HepG2 (cell line): ENCODE measurements around the gene IMPACT. TPM values are rescaled to one million over a fixed set of nuclear protein-coding genes. Genes with fewer than 3 reads are reported as not detected.

ENCODE experiments used
- ATAC-seq: fragments of 200-7000 bp; cut with Tn5 transposase; 3 replicates; pipeline ENCODE4 v1.9.1; 2020; ENCODE audit warnings: mild to moderate bottlenecking, moderate library complexity
- BruUV-seq: library from RNA; stranded (reverse); fragments of 400-500 nt; replicated peaks from 2 replicates; lab custom pipeline; 2021; lab: Mats Ljungman, UMichigan
- CTCF ChIA-PET: fragments of 300-600 bp; formaldehyde crosslinking; extraction: SDS; loops from one replicate; lab custom pipeline; 2021; ENCODE audit warnings: low total read pairs, inconsistent platforms, low intra/inter-chr PET ratio; lab: Yijun Ruan, JAX
- POLR2A ChIA-PET: fragments of 350-600 bp; sonication (Branson Sonifier 250); formaldehyde crosslinking; loops from one replicate; lab custom pipeline; 2020; ENCODE audit warnings: antibody characterized with exemption, inconsistent platforms; lab: Yijun Ruan, JAX
- DNase-seq: peaks from one replicate; pipeline ENCODE4 v3.0.0-alpha.2; 2015; ENCODE audit warnings: low spot score
- FAIRE-seq: peaks from 3 replicates; lab custom pipeline; 2011; peaks lifted over from hg19 to GRCh38; lab: Jason Lieb, UNC
- H2AFZ ChIP-seq: one replicate; pipeline ENCODE4 v1.6.1; 2011; ENCODE audit warnings: low read length, inconsistent platforms
- H3K27ac ChIP-seq: fragments of 300-600 bp; 3 replicates; pipeline ENCODE4 v1.8.0; 2011; ENCODE audit warnings: mixed run types, mild to moderate bottlenecking, mixed read lengths, low read length, inconsistent platforms; ENCODE audit not compliant: insufficient read depth; ENCODE audit errors: extremely low read length
- H3K27me3 ChIP-seq, 2 experiments: fragments of 200-600 bp in 1 of 2; 2 replicates in 1 of 2; 3 replicates in 1 of 2; pipeline versions ENCODE4 v1.6.0 to v1.8.0; 2011; ENCODE audit warnings: low read length in 2 of 2, mild to moderate bottlenecking in 2 of 2, moderate library complexity in 2 of 2, inconsistent platforms in 1 of 2; ENCODE audit not compliant: insufficient read depth in 2 of 2, control insufficient read depth in 1 of 2
- H3K36me3 ChIP-seq, 2 experiments: fragments of 200-600 bp in 1 of 2; replicated peaks in 1 of 2; 2 replicates in 1 of 2; 3 replicates in 1 of 2; pipeline versions ENCODE4 v1.5.1 to v1.8.0; 2011; ENCODE audit warnings: low read length in 2 of 2, inconsistent platforms in 1 of 2; ENCODE audit not compliant: insufficient read depth in 2 of 2, control insufficient read depth in 1 of 2
- H3K4me1 ChIP-seq: 2 replicates; pipeline ENCODE4 v1.5.1; 2012; ENCODE audit warnings: low read length, inconsistent platforms; ENCODE audit not compliant: insufficient read depth
- H3K4me2 ChIP-seq: 2 replicates; pipeline ENCODE4 v1.6.0; 2011; ENCODE audit warnings: low read depth, low read length, inconsistent platforms
- H3K4me3 ChIP-seq, 3 experiments: fragments of 200-600 bp in 1 of 3; sonication (generic), shearing (Covaris generic) in 1 of 3; replicated peaks in 1 of 3; 2 replicates each; pipeline ENCODE4 v1.5.1; 2011 to 2016; ENCODE audit warnings: low read length in 3 of 3, inconsistent platforms in 2 of 3, low read depth in 2 of 3, mild to moderate bottlenecking in 2 of 3, control low read depth in 1 of 3, mixed read lengths in 1 of 3; ENCODE audit not compliant: insufficient read depth in 1 of 3
- H3K79me2 ChIP-seq: one replicate; pipeline ENCODE4 v1.6.1; 2011; ENCODE audit warnings: low read length, inconsistent platforms; ENCODE audit not compliant: insufficient read depth
- H3K9ac ChIP-seq: 2 replicates; pipeline ENCODE4 v1.6.0; 2011; ENCODE audit warnings: mild to moderate bottlenecking, low read depth, low read length, inconsistent platforms; ENCODE audit not compliant: insufficient read depth
- H3K9me3 ChIP-seq: 2 replicates; pipeline ENCODE4 v1.5.1; 2012; ENCODE audit warnings: mild to moderate bottlenecking, low read length
- H4K20me1 ChIP-seq: 2 replicates; pipeline ENCODE4 v1.6.0; 2011; ENCODE audit warnings: inconsistent platforms, mild to moderate bottlenecking, low read length, moderate library complexity; ENCODE audit not compliant: insufficient read depth
- KLF6 ChIP-seq: IDR thresholded peaks from 2 replicates; pipeline ENCODE4 v1.8.0; 2016; ENCODE audit warnings: missing biosample characterization, missing genetic modification reagents
- MAFK ChIP-seq, 2 experiments: IDR thresholded peaks in 1 of 2; conservative IDR thresholded peaks in 1 of 2; 2 replicates each; pipeline ENCODE4 v1.6.1; 2011; ENCODE audit warnings: improper control_type of control experiment in 2 of 2, low read length in 2 of 2
- ZNF441 ChIP-seq: sonication (generic); formaldehyde crosslinking; IDR thresholded peaks from 2 replicates; pipeline ENCODE4 v1.7.0; 2021; ENCODE audit warnings: missing genetic modification reagents, borderline replicate concordance
- WGBS: methylation state at CpG from one replicate; pipeline ENCODE4 v1.1.6; 2017; ENCODE audit warnings: low lambda C conversion rate; 5-methylcytosine and 5-hydroxymethylcytosine counted together
- in situ Hi-C: cut with HindIII; loops from 2 replicates; pipeline ENCODE4 v1.10.0; 2017; ENCODE audit warnings: low pct_unique_long_range_greater_than_20kb; ENCODE audit not compliant: extremely low pct_ligation_motif_present
- intact Hi-C: fragments of 100-400 bp; cut with micrococcal nuclease; formaldehyde crosslinking; loops from one replicate; pipeline ENCODE4 v1.10.0; 2022; ENCODE audit not compliant: unreplicated experiment
- polyA plus RNA-seq, 8 experiments: library from polyadenylated mRNA; depleted of rRNA in 3 of 8; stranded (reverse) in 7 of 8; unstranded in 1 of 8; fragments of >200 nt; fragmentation: Illumina TruSeq in 4 of 8; extraction: Trizol in 4 of 8; gene quantifications; 2 replicates each; pipeline versions ENCODE4 v1.2.1 to v1.2.3, GENCODE V29; 2011 to 2016; ENCODE audit warnings: low read depth in 4 of 8, missing spikeins in 1 of 8, mixed read lengths in 1 of 8; ENCODE audit not compliant: insufficient read depth in 1 of 8
- total RNA-seq, 5 experiments: library from RNA; depleted of rRNA; stranded (reverse); fragments of >200 nt; fragmentation: Illumina TruSeq; extraction: Trizol; gene quantifications; 2 replicates each; pipeline ENCODE4 v1.2.3, GENCODE V29; 2016; ENCODE audit warnings: low read depth in 1 of 5
- TF ChIP-seq, protein P1 (sequence below): sonication (generic); formaldehyde crosslinking; IDR thresholded peaks from one replicate; pipeline ENCODE4 v1.5.1; 2020; ENCODE audit warnings: mild to moderate bottlenecking, missing genetic modification reagents; ENCODE audit errors: not compliant biosample characterization
- TF ChIP-seq, protein P2 (sequence below): sonication (generic); formaldehyde crosslinking; IDR thresholded peaks from 2 replicates; pipeline ENCODE4 v1.4.0; 2020; ENCODE audit warnings: mild to moderate bottlenecking, missing genetic modification reagents
- TF ChIP-seq, protein P3 (sequence below): sonication (generic); formaldehyde crosslinking; IDR thresholded peaks from 2 replicates; pipeline ENCODE4 v1.8.1; 2023; ENCODE audit warnings: mild to moderate bottlenecking, missing genetic modification reagents
- TF ChIP-seq, protein P4 (sequence below): fragments of 450-650 bp; IDR thresholded peaks from 2 replicates; pipeline ENCODE4 v1.6.1; 2017
- TF ChIP-seq, protein P5 (sequence below): sonication (generic); formaldehyde crosslinking; IDR thresholded peaks from 2 replicates; pipeline ENCODE4 v1.4.0; 2020; ENCODE audit warnings: missing genetic modification reagents

IMPACT gene
- total and polyA plus RNA-seq, 2 of the 13 experiments (the other 11 are each of a cell fraction or from before 2014, with no cell fraction given) = 5.0 to 7.7 TPM

DNA sequence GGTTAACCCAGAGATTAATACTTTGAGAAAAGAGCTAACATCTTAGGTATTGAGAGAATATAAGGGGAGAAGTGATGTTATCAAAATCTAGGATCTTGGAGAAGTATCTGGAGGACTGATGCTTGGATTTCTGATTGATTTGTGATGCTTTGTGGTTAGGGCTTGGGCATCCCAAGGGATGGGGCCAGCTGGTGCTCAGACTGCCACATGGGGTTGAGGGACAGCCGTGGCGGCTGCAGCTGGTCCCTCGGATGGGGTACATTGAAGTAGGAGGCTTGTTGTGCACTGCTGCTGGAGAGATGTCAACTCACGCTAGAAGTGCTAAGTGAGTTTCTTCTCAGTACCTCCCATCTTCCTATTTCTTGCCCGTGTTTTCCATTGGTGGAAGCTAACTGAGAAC, 56.4 kb downstream of the IMPACT start:
- ATAC-seq (no peak), DNase-seq (no peak), FAIRE-seq (no peak)
- Histone ChIP-seq H3K9ac (no peak overlapping the region), H4K20me1 (no peaks in the 10 kb centered on the region), H3K9me3 (no peaks in the 10 kb centered on the region), H3K4me2 (no peak overlapping the region), H3K4me3 (no peak overlapping the region), H3K4me1 (no peaks in the 10 kb centered on the region), H3K79me2 (no peaks in the 10 kb centered on the region), H3K27me3 (peaks cover 2 to 15% of the 10 kb centered on the region in 2 experiments; a peak in 2 of 5 replicates), H3K36me3 (no peaks in the 10 kb centered on the region), H2AFZ (no peak overlapping the region), H3K27ac (no peak overlapping the region)
- CTCF ChIA-PET = no interaction called here
- intact Hi-C loops = no loop called here
- no TSS peak for BruUV-seq
- in situ Hi-C loops = loop anchor here (10.0 to 25.0 kb wide), 3 partner anchors 104 to 254 kb away; no protein-coding TSS in a partner anchor
- POLR2A ChIA-PET = no interaction called here
- WGBS = 0% methylated on average over 2 of the region's 5 CpGs
- TF ChIP-seq, protein P1, sequence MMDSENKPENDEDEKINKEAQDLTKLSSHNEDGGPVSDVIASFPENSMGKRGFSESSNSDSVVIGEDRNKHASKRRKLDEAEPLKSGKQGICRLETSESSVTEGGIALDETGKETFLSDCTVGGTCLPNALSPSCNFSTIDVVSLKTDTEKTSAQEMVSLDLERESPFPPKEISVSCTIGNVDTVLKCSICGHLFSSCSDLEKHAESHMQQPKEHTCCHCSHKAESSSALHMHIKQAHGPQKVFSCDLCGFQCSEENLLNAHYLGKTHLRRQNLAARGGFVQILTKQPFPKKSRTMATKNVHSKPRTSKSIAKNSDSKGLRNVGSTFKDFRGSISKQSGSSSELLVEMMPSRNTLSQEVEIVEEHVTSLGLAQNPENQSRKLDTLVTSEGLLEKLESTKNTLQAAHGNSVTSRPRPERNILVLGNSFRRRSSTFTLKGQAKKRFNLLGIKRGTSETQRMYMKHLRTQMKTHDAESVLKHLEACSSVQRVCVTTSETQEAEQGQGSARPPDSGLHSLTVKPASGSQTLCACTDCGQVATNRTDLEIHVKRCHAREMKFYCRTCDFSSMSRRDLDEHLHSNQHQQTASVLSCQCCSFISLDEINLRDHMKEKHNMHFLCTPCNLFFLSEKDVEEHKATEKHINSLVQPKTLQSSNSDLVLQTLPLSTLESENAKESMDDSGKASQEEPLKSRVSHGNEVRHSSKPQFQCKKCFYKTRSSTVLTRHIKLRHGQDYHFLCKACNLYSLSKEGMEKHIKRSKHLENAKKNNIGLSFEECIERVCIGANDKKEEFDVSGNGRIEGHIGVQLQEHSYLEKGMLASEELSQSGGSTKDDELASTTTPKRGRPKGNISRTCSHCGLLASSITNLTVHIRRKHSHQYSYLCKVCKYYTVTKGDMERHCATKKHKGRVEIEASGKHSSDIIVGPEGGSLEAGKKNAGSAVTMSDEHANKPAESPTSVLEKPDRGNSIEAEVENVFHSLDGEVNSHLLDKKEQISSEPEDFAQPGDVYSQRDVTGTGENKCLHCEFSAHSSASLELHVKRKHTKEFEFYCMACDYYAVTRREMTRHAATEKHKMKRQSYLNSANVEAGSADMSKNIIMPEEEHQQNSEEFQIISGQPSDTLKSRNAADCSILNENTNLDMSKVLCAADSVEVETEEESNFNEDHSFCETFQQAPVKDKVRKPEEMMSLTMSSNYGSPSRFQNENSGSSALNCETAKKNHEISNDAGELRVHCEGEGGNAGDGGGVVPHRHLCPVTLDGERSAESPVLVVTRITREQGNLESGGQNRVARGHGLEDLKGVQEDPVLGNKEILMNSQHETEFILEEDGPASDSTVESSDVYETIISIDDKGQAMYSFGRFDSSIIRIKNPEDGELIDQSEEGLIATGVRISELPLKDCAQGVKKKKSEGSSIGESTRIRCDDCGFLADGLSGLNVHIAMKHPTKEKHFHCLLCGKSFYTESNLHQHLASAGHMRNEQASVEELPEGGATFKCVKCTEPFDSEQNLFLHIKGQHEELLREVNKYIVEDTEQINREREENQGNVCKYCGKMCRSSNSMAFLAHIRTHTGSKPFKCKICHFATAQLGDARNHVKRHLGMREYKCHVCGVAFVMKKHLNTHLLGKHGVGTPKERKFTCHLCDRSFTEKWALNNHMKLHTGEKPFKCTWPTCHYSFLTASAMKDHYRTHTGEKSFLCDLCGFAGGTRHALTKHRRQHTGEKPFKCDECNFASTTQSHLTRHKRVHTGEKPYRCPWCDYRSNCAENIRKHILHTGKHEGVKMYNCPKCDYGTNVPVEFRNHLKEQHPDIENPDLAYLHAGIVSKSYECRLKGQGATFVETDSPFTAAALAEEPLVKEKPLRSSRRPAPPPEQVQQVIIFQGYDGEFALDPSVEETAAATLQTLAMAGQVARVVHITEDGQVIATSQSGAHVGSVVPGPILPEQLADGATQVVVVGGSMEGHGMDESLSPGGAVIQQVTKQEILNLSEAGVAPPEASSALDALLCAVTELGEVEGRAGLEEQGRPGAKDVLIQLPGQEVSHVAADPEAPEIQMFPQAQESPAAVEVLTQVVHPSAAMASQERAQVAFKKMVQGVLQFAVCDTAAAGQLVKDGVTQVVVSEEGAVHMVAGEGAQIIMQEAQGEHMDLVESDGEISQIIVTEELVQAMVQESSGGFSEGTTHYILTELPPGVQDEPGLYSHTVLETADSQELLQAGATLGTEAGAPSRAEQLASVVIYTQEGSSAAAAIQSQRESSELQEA (CRISPR knock-in tag) = no peak
- TF ChIP-seq KLF6 (CRISPR knock-in tag) (no peak), ZNF441 (CRISPR knock-in tag) (no peak), MAFK (conservative IDR thresholded peaks at IDR 0.05 in 1 of 2, IDR thresholded peaks at IDR 0.05 in 1 of 2; ENCODE audit: low read length in 2 of 2) (no peak)
- TF ChIP-seq, protein P2, sequence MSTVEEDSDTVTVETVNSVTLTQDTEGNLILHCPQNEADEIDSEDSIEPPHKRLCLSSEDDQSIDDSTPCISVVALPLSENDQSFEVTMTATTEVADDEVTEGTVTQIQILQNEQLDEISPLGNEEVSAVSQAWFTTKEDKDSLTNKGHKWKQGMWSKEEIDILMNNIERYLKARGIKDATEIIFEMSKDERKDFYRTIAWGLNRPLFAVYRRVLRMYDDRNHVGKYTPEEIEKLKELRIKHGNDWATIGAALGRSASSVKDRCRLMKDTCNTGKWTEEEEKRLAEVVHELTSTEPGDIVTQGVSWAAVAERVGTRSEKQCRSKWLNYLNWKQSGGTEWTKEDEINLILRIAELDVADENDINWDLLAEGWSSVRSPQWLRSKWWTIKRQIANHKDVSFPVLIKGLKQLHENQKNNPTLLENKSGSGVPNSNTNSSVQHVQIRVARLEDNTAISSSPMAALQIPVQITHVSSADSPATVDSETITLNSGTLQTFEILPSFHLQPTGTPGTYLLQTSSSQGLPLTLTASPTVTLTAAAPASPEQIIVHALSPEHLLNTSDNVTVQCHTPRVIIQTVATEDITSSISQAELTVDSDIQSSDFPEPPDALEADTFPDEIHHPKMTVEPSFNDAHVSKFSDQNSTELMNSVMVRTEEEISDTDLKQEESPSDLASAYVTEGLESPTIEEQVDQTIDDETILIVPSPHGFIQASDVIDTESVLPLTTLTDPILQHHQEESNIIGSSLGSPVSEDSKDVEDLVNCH (CRISPR knock-in tag) = no peak
- TF ChIP-seq, protein P3, sequence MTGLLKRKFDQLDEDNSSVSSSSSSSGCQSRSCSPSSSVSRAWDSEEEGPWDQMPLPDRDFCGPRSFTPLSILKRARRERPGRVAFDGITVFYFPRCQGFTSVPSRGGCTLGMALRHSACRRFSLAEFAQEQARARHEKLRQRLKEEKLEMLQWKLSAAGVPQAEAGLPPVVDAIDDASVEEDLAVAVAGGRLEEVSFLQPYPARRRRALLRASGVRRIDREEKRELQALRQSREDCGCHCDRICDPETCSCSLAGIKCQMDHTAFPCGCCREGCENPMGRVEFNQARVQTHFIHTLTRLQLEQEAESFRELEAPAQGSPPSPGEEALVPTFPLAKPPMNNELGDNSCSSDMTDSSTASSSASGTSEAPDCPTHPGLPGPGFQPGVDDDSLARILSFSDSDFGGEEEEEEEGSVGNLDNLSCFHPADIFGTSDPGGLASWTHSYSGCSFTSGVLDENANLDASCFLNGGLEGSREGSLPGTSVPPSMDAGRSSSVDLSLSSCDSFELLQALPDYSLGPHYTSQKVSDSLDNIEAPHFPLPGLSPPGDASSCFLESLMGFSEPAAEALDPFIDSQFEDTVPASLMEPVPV (CRISPR knock-in tag) = no peak
- TF ChIP-seq, protein P4, sequence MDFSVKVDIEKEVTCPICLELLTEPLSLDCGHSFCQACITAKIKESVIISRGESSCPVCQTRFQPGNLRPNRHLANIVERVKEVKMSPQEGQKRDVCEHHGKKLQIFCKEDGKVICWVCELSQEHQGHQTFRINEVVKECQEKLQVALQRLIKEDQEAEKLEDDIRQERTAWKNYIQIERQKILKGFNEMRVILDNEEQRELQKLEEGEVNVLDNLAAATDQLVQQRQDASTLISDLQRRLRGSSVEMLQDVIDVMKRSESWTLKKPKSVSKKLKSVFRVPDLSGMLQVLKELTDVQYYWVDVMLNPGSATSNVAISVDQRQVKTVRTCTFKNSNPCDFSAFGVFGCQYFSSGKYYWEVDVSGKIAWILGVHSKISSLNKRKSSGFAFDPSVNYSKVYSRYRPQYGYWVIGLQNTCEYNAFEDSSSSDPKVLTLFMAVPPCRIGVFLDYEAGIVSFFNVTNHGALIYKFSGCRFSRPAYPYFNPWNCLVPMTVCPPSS = no peak
- TF ChIP-seq, protein P5, sequence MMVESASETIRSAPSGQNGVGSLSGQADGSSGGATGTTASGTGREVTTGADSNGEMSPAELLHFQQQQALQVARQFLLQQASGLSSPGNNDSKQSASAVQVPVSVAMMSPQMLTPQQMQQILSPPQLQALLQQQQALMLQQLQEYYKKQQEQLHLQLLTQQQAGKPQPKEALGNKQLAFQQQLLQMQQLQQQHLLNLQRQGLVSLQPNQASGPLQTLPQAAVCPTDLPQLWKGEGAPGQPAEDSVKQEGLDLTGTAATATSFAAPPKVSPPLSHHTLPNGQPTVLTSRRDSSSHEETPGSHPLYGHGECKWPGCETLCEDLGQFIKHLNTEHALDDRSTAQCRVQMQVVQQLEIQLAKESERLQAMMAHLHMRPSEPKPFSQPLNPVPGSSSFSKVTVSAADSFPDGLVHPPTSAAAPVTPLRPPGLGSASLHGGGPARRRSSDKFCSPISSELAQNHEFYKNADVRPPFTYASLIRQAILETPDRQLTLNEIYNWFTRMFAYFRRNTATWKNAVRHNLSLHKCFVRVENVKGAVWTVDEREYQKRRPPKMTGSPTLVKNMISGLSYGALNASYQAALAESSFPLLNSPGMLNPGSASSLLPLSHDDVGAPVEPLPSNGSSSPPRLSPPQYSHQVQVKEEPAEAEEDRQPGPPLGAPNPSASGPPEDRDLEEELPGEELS (CRISPR knock-in tag) = no peak
